Stimulated activated CD4-positive, alpha-beta T cell treated with anti-CD3 and anti-CD28 coated beads, Interleukin-2, amount 100 ng/mL, for 4 hours (primary cell): ENCODE measurements around the gene SLC30A10.
"Not testable (repeated sequence)": the region's sequence is repeated elsewhere in the genome, so short reads cannot be mapped to it uniquely, and the experiment has no call there.

Experiments used
- DNase-seq: peaks from one replicate; pipeline ENCODE4 v3.0.0-alpha.2; 2020; ENCODE audit warnings: low read depth

Gene SLC30A10

DNA sequence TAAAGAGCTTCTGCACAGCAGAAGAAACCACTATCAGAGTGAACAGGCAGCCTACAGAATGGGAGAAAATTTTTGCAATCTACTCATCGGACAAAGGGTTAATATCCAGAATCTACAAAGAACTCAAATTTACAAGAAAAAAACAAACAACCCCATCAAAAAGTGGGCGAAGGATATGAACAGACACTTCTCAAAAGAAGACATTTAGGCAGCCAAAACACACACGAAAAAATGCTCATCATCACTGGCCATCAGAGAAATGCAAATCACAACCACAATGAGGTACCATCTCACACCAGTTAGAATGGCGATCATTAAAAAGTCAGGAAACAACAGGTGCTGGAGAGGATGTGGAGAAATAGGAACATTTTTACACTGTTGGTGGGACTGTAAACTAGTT, 36.5 kb downstream of the SLC30A10 start:
- not testable (repeated sequence) for DNase-seq

GRCh38 chr1:219888667-219889066, 39.7 kb downstream of the SLC30A10 start:
- DNase-seq, result not testable (repeated sequence)

DNA sequence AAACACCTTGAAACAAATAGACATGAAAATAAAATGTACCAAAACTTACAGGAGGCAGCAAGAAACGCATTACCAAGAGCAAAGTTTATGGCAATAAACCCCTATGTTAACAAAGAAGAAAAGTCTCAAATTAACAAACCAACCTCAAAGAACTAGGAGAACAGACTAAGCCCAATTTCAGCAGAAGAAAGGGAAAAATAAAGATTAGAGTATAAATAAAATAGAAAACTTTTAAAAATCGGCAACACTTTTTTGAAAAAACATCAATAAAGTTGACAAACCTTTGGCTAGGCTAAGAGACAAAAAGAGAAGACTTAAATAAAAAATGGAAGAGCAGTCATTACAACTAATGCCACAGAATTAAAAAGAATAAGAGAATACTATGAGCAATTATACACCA, 42.7 kb downstream of the SLC30A10 start:
- DNase-seq, result no peak

GRCh38 chr1:219883400-219884332, 44.7 kb downstream of the SLC30A10 start:
- DNase-seq, result no peak

GRCh38 chr1:219882755-219883154, 45.6 kb downstream of the SLC30A10 start:
- DNase-seq, result no peak

DNA sequence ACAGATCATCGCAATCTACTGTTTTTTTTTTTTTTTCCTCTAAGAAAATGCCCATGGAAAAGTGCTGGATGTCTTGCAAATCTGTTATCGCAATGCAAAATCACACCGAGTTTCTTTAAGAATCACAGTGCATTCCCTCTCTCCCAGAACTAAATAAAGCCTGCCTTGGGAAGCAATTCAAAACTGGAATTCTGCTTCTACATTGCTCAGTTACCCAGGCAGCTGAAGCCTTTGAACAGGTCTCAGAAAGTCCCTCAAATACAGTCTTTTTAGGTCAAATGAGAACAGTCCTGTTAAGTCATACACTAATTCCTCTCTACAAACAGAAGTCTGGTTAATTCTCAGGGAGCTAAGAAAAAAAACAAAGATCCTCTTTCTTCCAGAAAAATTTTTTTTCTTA, 46.3 kb downstream of the SLC30A10 start:
- DNase-seq, result no peak

GRCh38 chr1:219880765-219881457, 47.4 kb downstream of the SLC30A10 start:
- no peak for DNase-seq

GRCh38 chr1:219876798-219877209, 51.6 kb downstream of the SLC30A10 start:
- no peak for DNase-seq

DNA sequence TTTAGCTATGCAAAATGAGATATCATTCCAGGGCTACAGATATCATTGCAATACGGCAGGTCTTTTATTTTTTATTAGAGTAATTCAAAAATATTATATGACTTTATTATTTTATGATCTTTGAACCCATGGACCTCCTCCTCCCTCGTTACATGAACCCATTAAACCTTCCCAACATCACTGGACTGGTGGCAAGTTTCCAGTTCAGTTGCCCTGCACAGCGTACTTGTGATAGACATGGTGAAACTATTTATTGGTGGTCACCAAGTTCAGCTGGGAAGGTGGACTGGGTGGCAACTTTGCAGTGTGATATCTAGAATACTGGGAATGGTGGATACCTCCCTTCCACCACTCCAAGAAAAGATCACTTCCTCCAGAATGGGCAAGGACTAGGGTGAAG, 52.5 kb downstream of the SLC30A10 start:
- no peak for DNase-seq

DNA sequence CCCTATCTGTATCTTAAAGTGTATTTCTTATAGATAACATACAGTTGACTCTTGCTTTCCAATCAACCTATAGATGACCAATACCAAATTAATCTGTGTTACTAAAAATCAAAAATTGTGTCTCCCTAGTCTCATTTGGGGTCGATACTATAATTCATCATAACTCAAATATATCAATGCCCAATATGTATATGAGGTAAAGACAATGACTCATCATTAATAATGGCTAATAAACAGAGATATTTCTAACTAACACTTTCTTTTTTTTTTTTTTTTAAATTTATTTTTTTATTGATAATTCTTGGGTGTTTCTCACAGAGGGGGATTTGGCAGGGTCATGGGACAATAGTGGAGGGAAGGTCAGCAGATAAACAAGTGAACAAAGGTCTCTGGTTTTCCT, 55.8 kb downstream of the SLC30A10 start:
- not testable (repeated sequence) for DNase-seq

DNA sequence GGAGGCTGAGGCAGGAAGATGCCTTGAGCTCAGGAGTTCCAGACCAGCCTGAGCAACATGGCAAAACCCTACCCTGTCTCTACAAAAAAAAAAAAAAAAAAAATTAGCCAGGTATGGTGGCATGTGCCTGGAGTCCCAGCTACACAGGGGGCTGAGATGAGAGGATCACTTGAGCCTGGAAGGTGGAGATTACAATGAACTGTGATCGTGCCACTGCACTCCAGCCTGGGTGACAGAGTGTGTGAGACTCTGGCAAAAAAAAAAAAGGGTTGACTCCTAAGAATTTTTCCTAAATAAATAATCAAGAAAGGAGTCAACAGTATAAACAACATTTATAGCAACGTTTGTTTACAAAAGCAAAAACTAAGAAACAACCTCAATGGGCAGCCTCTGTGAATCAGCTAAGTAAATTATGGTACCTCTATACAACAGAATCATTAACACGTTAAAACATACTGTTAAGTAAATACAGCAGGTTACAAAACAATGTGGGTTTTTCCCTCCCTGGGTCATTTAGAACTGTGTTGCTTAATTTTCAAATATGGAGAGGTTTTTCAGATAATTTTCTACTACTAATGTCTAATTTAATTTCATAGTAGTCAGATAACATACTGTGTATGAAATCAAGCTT, 56.8 kb downstream of the SLC30A10 start:
- no peak for DNase-seq

GRCh38 chr1:219868615-219869014, 59.7 kb downstream of the SLC30A10 start:
- not testable (repeated sequence) for DNase-seq
